ENCODE data around the gene MMP2. TPM values are rescaled to one million over a fixed set of nuclear protein-coding genes. Genes with fewer than 3 reads are reported as not detected.

Gene MMP2
- total and polyA plus RNA-seq, 4 donors, result 110 to 139 (median 125) TPM

DNA sequence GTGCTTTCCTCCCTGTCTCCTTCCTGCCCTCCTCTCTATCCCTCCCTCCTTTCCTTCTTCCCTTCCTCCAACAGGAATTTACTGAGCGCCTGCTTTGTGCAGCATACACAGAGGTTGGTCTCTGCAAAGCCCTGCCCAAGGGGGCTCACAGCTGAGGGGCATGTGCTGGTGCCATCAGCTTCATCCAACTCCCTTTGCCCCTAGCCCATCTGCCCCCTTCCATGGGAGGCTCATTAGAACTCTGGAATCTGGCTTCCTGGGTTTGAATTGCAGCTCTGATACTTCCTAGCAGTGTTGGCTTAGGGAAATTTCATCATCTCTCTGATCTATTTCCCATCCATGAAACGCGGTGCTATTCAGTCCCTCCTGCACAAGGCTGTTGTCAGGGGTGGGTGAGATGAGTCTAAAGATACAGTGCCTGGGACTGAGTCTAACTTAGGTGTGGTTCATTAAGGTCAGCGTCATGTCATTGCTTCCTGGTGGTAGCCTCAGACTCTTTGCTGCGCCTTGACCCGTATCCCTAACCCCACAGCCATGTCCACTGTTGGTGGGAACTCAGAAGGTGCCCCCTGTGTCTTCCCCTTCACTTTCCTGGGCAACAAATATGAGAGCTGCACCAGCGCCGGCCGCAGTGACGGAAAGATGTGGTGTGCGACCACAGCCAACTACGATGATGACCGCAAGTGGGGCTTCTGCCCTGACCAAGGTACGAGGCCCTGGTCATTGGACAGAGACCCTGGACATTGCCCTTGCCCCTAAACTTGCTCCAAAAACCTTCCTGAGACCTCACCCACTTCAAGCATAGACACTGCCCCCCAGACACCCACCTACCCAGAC is 10.3 kb downstream of the MMP2 start:
- no peak for DNase-seq (ENCODE audit: low read depth in 4 of 6, low spot score in 6 of 6)
- Histone ChIP-seq H3K27ac (ENCODE audit: low read depth, low read length) (no peak overlapping the region), H3K36me3 (ENCODE audit: control insufficient read depth, insufficient read depth, low read length) (peaks cover 38% of the 10 kb centered on the region), H3K9me3 (ENCODE audit: control insufficient read depth, insufficient read depth, low read length) (no peaks in the 10 kb centered on the region), H3K4me3 (ENCODE audit: low read depth, low read length) (no peak overlapping the region), H3K27me3 (ENCODE audit: control insufficient read depth, insufficient read depth, low read length) (no peaks in the 10 kb centered on the region), H3K4me1 (ENCODE audit: control insufficient read depth, insufficient read depth, low read length) (peaks cover under 1% of the 10 kb centered on the region)
- 94% methylated on average over 12 of the region's 14 CpGs for WGBS (ENCODE audit: insufficient coverage)

DNA sequence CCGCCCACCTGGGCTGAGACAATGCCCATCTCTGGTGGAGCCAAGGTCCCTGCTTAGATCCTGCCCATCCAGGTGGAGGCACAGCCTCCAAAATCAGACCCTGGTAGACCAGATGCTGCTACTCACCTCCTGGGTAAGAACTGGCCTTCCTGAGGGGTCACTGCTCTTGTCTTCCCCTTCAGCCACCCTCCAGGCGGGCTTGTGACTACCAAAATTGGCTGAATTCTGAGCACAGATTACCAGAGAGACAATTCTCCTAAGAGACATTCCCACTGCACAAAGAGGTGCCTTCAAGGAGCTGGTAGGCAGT is 10.9 kb downstream of the MMP2 start:
- H3K36me3 ChIP-seq (ENCODE audit: control insufficient read depth, insufficient read depth, low read length), result peaks cover 38% of the 10 kb centered on the region
- no peaks in the 10 kb centered on the region for H3K27me3 ChIP-seq (ENCODE audit: control insufficient read depth, insufficient read depth, low read length)
- no peak for DNase-seq (ENCODE audit: low read depth in 4 of 6, low spot score in 6 of 6)
- H3K4me1 ChIP-seq (ENCODE audit: control insufficient read depth, insufficient read depth, low read length), result peaks cover 6% of the 10 kb centered on the region
- no peak overlapping the region for H3K27ac ChIP-seq (ENCODE audit: low read depth, low read length)
- H3K9me3 ChIP-seq (ENCODE audit: control insufficient read depth, insufficient read depth, low read length), result no peaks in the 10 kb centered on the region
- WGBS (ENCODE audit: insufficient coverage), result 100% methylated on average over 1 of the region's 2 CpGs
- no peak overlapping the region for H3K4me3 ChIP-seq (ENCODE audit: low read depth, low read length)

DNA sequence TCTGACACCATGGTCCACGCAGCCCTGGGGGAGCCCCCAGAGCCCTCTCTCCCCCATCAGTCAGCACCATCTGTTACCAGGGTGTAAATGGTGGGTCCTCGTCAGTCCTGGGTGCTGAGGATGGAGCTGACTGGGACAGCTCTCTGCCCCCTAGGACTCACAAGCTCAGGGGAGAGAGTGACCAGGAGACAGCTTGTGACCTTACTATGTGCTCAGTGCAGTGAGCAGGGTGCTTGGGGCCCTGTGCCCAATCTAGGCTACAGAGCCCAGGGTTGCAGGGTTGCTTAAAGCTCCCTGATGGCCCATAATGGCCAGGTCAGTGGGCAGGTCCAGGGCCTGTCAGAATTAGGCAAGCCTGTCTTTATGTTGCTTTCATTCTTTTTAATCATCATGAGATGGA is 11.3 kb downstream of the MMP2 start:
- no peak overlapping the region for H3K4me3 ChIP-seq (ENCODE audit: low read depth, low read length)
- H3K27ac ChIP-seq (ENCODE audit: low read depth, low read length), result no peak overlapping the region
- peaks cover 35% of the 10 kb centered on the region for H3K36me3 ChIP-seq (ENCODE audit: control insufficient read depth, insufficient read depth, low read length)
- no peaks in the 10 kb centered on the region for H3K27me3 ChIP-seq (ENCODE audit: control insufficient read depth, insufficient read depth, low read length)
- no peaks in the 10 kb centered on the region for H3K9me3 ChIP-seq (ENCODE audit: control insufficient read depth, insufficient read depth, low read length)
- WGBS (ENCODE audit: insufficient coverage), result no CpG with 5 or more reads among the region's 2 CpGs
- DNase-seq (ENCODE audit: low read depth in 4 of 6, low spot score in 6 of 6), result no peak
- H3K4me1 ChIP-seq (ENCODE audit: control insufficient read depth, insufficient read depth, low read length), result peaks cover 8% of the 10 kb centered on the region

DNA sequence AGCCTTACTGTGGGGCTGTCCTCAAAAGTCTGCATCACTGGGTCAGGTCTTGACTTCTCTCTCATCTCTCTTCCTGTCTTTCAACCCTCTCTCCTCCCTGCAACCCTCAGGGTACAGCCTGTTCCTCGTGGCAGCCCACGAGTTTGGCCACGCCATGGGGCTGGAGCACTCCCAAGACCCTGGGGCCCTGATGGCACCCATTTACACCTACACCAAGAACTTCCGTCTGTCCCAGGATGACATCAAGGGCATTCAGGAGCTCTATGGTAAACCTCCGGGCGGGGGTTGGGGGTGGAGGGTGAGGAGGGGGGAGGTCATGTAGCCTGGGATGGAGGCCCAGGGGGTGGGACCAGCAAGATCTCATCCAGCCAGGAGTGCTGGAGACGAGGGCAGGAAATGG is 12.7 kb downstream of the MMP2 start:
- Histone ChIP-seq H3K36me3 (ENCODE audit: control insufficient read depth, insufficient read depth, low read length) (peaks cover 29% of the 10 kb centered on the region), H3K27me3 (ENCODE audit: control insufficient read depth, insufficient read depth, low read length) (no peaks in the 10 kb centered on the region), H3K4me1 (ENCODE audit: control insufficient read depth, insufficient read depth, low read length) (peaks cover 8% of the 10 kb centered on the region), H3K27ac (ENCODE audit: low read depth, low read length) (no peak overlapping the region), H3K4me3 (ENCODE audit: low read depth, low read length) (no peak overlapping the region), H3K9me3 (ENCODE audit: control insufficient read depth, insufficient read depth, low read length) (no peaks in the 10 kb centered on the region)
- WGBS (ENCODE audit: insufficient coverage), result 95% methylated on average over 4 of the region's 7 CpGs
- DNase-seq (ENCODE audit: low read depth in 4 of 6, low spot score in 6 of 6), result no peak

DNA sequence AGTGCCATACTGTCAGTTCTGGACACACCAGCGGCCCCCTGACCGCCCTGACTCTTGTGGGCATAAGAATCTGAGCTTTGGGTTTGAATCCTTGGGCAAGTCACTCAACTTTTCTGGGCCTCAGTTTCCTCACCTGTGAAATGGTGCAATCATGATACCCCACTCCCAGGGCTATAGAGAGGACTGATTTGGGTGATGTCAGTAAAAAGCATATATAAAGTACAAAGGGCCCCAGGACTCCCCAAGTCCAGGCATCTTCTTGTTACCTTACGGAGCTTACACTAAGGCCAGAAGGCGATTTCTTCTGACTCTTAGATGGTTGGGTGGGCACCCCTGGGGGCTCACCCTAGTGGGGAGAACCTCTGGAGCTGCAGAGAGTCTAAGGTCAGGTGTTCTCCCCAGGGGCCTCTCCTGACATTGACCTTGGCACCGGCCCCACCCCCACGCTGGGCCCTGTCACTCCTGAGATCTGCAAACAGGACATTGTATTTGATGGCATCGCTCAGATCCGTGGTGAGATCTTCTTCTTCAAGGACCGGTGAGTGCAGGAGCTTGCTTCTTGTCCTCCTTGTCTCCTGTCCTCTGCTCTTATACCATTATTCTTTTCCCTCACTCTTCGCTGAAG is 13.9 kb downstream of the MMP2 start:
- Histone ChIP-seq H3K36me3 (ENCODE audit: control insufficient read depth, insufficient read depth, low read length) (peaks cover 26% of the 10 kb centered on the region), H3K27ac (ENCODE audit: low read depth, low read length) (no peak overlapping the region), H3K9me3 (ENCODE audit: control insufficient read depth, insufficient read depth, low read length) (no peaks in the 10 kb centered on the region), H3K27me3 (ENCODE audit: control insufficient read depth, insufficient read depth, low read length) (no peaks in the 10 kb centered on the region), H3K4me1 (ENCODE audit: control insufficient read depth, insufficient read depth, low read length) (peaks cover 8% of the 10 kb centered on the region), H3K4me3 (ENCODE audit: low read depth, low read length) (no peak overlapping the region)
- 89% methylated on average over 9 of the region's 10 CpGs for WGBS (ENCODE audit: insufficient coverage)
- no peak for DNase-seq (ENCODE audit: low read depth in 4 of 6, low spot score in 6 of 6)

DNA sequence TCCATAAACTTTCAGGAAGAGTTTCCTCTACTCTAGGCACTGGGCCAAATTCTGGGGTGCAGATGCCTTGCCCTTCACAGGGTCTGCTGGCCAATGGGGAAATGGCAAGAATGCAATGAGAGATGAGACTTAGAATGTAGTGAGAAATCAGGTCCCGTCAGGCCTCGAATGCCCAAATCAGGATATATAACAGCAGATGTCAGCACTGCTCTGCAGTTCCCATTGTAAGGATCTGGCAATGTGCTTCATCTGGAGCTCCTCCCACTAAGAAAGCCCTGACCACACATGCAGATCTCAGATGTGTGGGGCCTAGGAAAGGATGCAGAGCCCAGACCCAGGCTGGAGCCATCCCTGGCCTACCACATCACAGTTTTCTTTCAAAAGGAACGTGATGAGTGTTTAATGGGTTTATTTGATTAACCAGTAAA is 16.0 kb downstream of the MMP2 start:
- peak in 3 of 6 donors; percentile 54 to 85 (median 83) for DNase-seq (ENCODE audit: low read depth in 4 of 6, low spot score in 6 of 6)
- Histone ChIP-seq H3K27ac (ENCODE audit: low read depth, low read length) (no peak overlapping the region), H3K4me3 (ENCODE audit: low read depth, low read length) (no peak overlapping the region), H3K36me3 (ENCODE audit: control insufficient read depth, insufficient read depth, low read length) (peaks cover 20% of the 10 kb centered on the region), H3K4me1 (ENCODE audit: control insufficient read depth, insufficient read depth, low read length) (peaks cover 21% of the 10 kb centered on the region), H3K9me3 (ENCODE audit: control insufficient read depth, insufficient read depth, low read length) (no peaks in the 10 kb centered on the region), H3K27me3 (ENCODE audit: control insufficient read depth, insufficient read depth, low read length) (no peaks in the 10 kb centered on the region)
- WGBS (ENCODE audit: insufficient coverage), result 19% methylated on average over 2 of the region's 3 CpGs

DNA sequence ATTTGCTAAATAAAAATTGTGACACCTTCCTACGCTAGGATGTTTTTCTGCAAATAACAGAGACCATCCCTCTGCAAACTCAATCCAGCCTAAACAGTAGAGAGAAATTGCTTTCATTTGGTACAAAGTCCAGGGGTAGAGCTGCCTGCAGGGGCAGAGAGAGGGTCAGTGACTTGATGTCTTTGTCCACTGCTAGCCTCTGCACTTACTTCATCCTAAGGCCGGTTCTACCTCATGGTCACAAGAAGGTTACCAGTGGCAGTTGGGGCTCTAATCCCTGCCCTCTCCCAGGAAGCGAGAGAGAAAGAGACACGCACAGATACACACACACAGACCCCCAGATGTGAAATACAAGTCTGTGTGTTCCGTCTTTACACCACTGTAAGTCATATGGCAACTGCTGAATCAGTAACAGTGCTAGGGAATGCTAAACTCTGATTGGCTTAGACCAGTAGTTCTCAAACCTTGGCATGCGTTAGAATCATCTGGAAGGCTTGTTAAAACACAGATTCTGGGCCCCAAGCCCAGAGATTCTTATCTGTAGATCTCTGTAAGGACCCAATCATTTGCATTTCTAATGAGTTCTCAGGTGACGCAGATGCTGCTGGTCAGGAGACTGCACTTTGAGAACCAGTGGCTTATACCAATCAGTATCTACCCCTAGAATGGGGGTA is 16.8 kb downstream of the MMP2 start:
- Histone ChIP-seq H3K27me3 (ENCODE audit: control insufficient read depth, insufficient read depth, low read length) (no peaks in the 10 kb centered on the region), H3K9me3 (ENCODE audit: control insufficient read depth, insufficient read depth, low read length) (no peaks in the 10 kb centered on the region), H3K36me3 (ENCODE audit: control insufficient read depth, insufficient read depth, low read length) (peaks cover 16% of the 10 kb centered on the region), H3K4me1 (ENCODE audit: control insufficient read depth, insufficient read depth, low read length) (peaks cover 28% of the 10 kb centered on the region), H3K27ac (ENCODE audit: low read depth, low read length) (no peak overlapping the region), H3K4me3 (ENCODE audit: low read depth, low read length) (no peak overlapping the region)
- peak in 2 of 6 donors; percentile 16 to 62 for DNase-seq (ENCODE audit: low read depth in 4 of 6, low spot score in 6 of 6)
- 67% methylated on average over 5 of the region's 7 CpGs for WGBS (ENCODE audit: insufficient coverage)

DNA sequence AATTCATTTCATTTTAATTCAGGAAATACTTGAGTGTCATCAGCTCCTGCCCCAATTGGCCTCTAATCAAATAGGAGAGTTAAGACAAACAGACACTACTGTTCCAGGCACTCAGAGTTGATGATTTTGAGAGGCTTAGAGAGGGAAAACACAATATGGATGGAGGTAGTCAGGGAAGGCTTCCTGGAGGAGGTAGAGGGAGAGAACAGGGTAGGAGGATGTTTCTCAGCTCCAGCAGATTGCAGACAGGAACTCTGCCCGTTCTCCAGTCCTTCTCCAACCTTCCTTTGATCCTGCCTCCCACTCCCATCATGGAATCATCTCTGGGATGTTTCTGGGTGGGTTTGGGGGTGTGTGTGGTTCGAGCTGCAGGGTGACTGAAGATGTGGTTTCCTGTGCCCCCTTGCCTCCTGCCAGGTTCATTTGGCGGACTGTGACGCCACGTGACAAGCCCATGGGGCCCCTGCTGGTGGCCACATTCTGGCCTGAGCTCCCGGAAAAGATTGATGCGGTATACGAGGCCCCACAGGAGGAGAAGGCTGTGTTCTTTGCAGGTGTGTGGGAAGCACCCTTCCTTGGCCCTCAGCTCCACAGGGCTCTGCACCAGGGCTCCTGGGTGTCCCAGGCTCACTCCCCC is 17.6 kb downstream of the MMP2 start:
- Histone ChIP-seq H3K27me3 (ENCODE audit: control insufficient read depth, insufficient read depth, low read length) (no peaks in the 10 kb centered on the region), H3K9me3 (ENCODE audit: control insufficient read depth, insufficient read depth, low read length) (no peaks in the 10 kb centered on the region), H3K27ac (ENCODE audit: low read depth, low read length) (no peak overlapping the region), H3K4me3 (ENCODE audit: low read depth, low read length) (no peak overlapping the region), H3K4me1 (ENCODE audit: control insufficient read depth, insufficient read depth, low read length) (peaks cover 36% of the 10 kb centered on the region), H3K36me3 (ENCODE audit: control insufficient read depth, insufficient read depth, low read length) (peaks cover 14% of the 10 kb centered on the region)
- WGBS (ENCODE audit: insufficient coverage), result 68% methylated on average over 6 of the region's 8 CpGs
- no peak for DNase-seq (ENCODE audit: low read depth in 4 of 6, low spot score in 6 of 6)

DNA sequence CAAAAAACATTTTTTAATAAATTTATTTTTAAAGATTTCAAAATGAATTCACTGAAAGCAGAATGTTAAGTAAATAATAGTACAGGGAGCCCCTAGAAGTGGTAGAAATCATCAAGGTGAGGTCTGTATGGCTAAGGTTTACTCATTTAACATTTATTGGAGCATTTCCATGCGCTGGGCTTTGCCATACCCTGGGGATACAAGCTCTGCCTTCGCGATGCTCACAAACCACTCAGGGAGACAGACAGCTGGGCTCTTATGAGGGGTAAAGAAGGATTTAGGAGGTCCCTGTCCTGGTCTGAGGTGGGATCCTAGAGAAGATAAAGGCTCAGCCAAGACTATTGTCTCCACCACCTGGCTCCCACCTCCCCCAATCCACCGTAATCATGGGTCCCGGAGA is 18.6 kb downstream of the MMP2 start:
- no peak for DNase-seq (ENCODE audit: low read depth in 4 of 6, low spot score in 6 of 6)
- Histone ChIP-seq H3K27me3 (ENCODE audit: control insufficient read depth, insufficient read depth, low read length) (no peaks in the 10 kb centered on the region), H3K9me3 (ENCODE audit: control insufficient read depth, insufficient read depth, low read length) (no peaks in the 10 kb centered on the region), H3K36me3 (ENCODE audit: control insufficient read depth, insufficient read depth, low read length) (peaks cover 14% of the 10 kb centered on the region), H3K27ac (ENCODE audit: low read depth, low read length) (no peak overlapping the region), H3K4me1 (ENCODE audit: control insufficient read depth, insufficient read depth, low read length) (peaks cover 45% of the 10 kb centered on the region), H3K4me3 (ENCODE audit: low read depth, low read length) (no peak overlapping the region)
- 96% methylated on average over 5 of the region's 5 CpGs for WGBS (ENCODE audit: insufficient coverage)
